ENCODE results near the gene CARD19.

DNA sequence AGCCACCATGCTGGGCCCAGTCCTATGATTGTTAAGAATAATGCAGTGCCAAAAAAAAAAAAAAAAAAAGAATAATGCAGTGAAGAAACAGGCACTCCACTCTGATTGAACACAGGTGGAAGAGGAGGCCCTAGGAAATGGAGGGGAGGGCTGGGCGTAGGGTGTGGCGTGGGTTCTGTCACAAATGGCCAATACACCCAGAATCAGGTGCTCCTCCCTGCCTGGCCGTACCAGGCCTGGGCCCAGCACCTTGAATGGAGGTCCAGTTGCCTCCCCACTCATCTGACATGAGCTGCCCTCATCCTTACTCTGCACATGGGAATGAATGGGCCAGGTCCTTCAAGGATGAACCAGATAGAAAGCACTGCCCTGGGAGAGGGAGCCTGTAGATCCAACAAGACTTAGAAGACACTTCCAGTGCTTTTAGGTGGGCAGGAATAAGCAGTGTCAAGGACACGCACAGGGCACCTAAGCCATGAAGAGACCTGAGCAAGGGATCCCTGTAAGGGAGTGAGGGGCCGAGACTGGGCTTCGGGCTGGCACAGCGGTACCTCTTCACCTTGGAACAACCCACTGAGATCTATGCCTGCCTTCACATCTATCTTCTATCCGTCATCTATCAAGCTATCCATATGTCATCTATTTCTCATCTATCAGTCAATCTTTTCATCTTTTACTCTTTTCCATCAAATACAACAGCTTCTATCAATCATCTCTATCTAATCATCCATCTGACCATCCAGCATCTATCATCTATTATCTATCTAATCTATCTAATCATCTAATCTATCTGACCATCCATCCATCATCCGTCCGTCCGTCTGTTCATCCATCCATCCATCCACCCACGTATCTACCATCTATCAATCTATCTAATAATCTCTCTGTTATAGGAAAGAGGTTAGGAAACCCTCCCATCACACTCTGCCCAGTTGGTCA, 22.2 kb downstream of the CARD19 start:
- TF ChIP-seq CTCF (IDR thresholded peaks at IDR 0.05) (no peak), POLR2AphosphoS5 (IDR thresholded peaks at IDR 0.05; ENCODE audit: low read depth, low read length) (no peak), SIN3A (IDR thresholded peaks at IDR 0.05; ENCODE audit: borderline replicate concordance, insufficient read depth, low read depth, low read length) (no peak), TCF7L2 (IDR thresholded peaks at IDR 0.05; ENCODE audit: low read depth, low read length) (no peak)
- TF ChIP-seq, protein P1, sequence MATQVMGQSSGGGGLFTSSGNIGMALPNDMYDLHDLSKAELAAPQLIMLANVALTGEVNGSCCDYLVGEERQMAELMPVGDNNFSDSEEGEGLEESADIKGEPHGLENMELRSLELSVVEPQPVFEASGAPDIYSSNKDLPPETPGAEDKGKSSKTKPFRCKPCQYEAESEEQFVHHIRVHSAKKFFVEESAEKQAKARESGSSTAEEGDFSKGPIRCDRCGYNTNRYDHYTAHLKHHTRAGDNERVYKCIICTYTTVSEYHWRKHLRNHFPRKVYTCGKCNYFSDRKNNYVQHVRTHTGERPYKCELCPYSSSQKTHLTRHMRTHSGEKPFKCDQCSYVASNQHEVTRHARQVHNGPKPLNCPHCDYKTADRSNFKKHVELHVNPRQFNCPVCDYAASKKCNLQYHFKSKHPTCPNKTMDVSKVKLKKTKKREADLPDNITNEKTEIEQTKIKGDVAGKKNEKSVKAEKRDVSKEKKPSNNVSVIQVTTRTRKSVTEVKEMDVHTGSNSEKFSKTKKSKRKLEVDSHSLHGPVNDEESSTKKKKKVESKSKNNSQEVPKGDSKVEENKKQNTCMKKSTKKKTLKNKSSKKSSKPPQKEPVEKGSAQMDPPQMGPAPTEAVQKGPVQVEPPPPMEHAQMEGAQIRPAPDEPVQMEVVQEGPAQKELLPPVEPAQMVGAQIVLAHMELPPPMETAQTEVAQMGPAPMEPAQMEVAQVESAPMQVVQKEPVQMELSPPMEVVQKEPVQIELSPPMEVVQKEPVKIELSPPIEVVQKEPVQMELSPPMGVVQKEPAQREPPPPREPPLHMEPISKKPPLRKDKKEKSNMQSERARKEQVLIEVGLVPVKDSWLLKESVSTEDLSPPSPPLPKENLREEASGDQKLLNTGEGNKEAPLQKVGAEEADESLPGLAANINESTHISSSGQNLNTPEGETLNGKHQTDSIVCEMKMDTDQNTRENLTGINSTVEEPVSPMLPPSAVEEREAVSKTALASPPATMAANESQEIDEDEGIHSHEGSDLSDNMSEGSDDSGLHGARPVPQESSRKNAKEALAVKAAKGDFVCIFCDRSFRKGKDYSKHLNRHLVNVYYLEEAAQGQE (IDR thresholded peaks at IDR 0.05; ENCODE audit: insufficient read depth in 1 of 2, low read depth in 2 of 2, low read length in 1 of 2) = no peak
